Neuron (in vitro differentiated cells): ENCODE data around the gene SSPN.

Experiments
- H2AFZ ChIP-seq: one replicate; pipeline ENCODE4 v1.6.1; 2013; ENCODE audit warnings: low read depth, mild to moderate bottlenecking, inconsistent platforms, low read length, moderate library complexity
- H3K27me3 ChIP-seq: one replicate; pipeline ENCODE4 v1.6.1; 2013; ENCODE audit warnings: low read length; ENCODE audit not compliant: insufficient read depth
- H3K36me3 ChIP-seq: one replicate; pipeline ENCODE4 v1.6.1; 2013; ENCODE audit warnings: low read length; ENCODE audit not compliant: insufficient read depth
- H3K4me1 ChIP-seq: one replicate; pipeline ENCODE4 v1.6.1; 2013; ENCODE audit warnings: low read length; ENCODE audit not compliant: insufficient read depth
- H3K4me3 ChIP-seq: 2 replicates; pipeline ENCODE4 v1.5.1; 2013; ENCODE audit warnings: mild to moderate bottlenecking, low read length, moderate library complexity
- H3K9me3 ChIP-seq: one replicate; pipeline ENCODE4 v1.6.1; 2013; ENCODE audit warnings: low read length

SSPN gene

GRCh38 chr12:26195250-26195640 lies at the start of gene SSPN:
TSS of gene SSPN (plus strand) at chr12:26195573. CDS start at chr12:26195673, 100 bp downstream.
- peak within 1 kb of the TSS; percentile 54 for H3K4me3 ChIP-seq
- H3K4me1 ChIP-seq, result peaks cover 13% of the 10 kb centered on the region
- H3K36me3 ChIP-seq, result no peaks in the 10 kb centered on the region
- H3K27me3 ChIP-seq, result no peaks in the 10 kb centered on the region
- no peaks in the 10 kb centered on the region for H3K9me3 ChIP-seq
- peak within 1 kb of the TSS; percentile 91 for H2AFZ ChIP-seq

- H3K4me3 ChIP-seq, result no peak overlapping the region
These were observed 47.1 kb upstream of the SSPN start for GRCh38 chr12:26148291-26148690.

GRCh38 chr12:26149968-26150500 lies 45.3 kb upstream of the SSPN start:
- Histone ChIP-seq H3K4me3 (no peak overlapping the region), H3K27me3 (no peaks in the 10 kb centered on the region), H3K4me1 (peaks cover 10% of the 10 kb centered on the region), H3K36me3 (no peaks in the 10 kb centered on the region), H3K9me3 (no peaks in the 10 kb centered on the region), H2AFZ (no peak overlapping the region)

More at GRCh38 chr12:26148291-26148690, 47.1 kb upstream of the SSPN start:
- Histone ChIP-seq H3K27me3 (no peaks in the 10 kb centered on the region), H2AFZ (no peak overlapping the region), H3K36me3 (no peaks in the 10 kb centered on the region), H3K9me3 (no peaks in the 10 kb centered on the region), H3K4me1 (peaks cover 3% of the 10 kb centered on the region)

GRCh38 chr12:26150736-26151450 lies 44.5 kb upstream of the SSPN start:
- Histone ChIP-seq H3K36me3 (no peaks in the 10 kb centered on the region), H3K4me1 (peaks cover 10% of the 10 kb centered on the region), H3K9me3 (no peaks in the 10 kb centered on the region), H3K27me3 (no peaks in the 10 kb centered on the region), H3K4me3 (no peak overlapping the region), H2AFZ (no peak overlapping the region)

GRCh38 chr12:26152507-26153102 lies 42.8 kb upstream of the SSPN start:
- H3K4me3 ChIP-seq, result no peak overlapping the region
- peaks cover 14% of the 10 kb centered on the region for H3K4me1 ChIP-seq
- H3K36me3 ChIP-seq, result no peaks in the 10 kb centered on the region
- H3K27me3 ChIP-seq, result no peaks in the 10 kb centered on the region
- H3K9me3 ChIP-seq, result no peaks in the 10 kb centered on the region
- no peak overlapping the region for H2AFZ ChIP-seq

GRCh38 chr12:26153421-26154154 lies 41.8 kb upstream of the SSPN start:
- Histone ChIP-seq H2AFZ (no peak overlapping the region), H3K27me3 (no peaks in the 10 kb centered on the region), H3K9me3 (no peaks in the 10 kb centered on the region), H3K36me3 (no peaks in the 10 kb centered on the region), H3K4me1 (peaks cover 12% of the 10 kb centered on the region), H3K4me3 (no peak overlapping the region)

- Histone ChIP-seq H3K9me3 (no peaks in the 10 kb centered on the region), H3K27me3 (no peaks in the 10 kb centered on the region), H2AFZ (no peak overlapping the region), H3K4me3 (no peak overlapping the region), H3K4me1 (peaks cover 12% of the 10 kb centered on the region), H3K36me3 (no peaks in the 10 kb centered on the region)
These were observed 39.0 kb upstream of the SSPN start for GRCh38 chr12:26156201-26156871.

GRCh38 chr12:26157001-26157400 lies 38.4 kb upstream of the SSPN start:
- Histone ChIP-seq H3K4me1 (peaks cover 12% of the 10 kb centered on the region), H2AFZ (no peak overlapping the region), H3K4me3 (no peak overlapping the region)

GRCh38 chr12:26158078-26158764 lies 37.2 kb upstream of the SSPN start:
- no peaks in the 10 kb centered on the region for H3K27me3 ChIP-seq
- H3K4me3 ChIP-seq, result no peak overlapping the region
- H2AFZ ChIP-seq, result no peak overlapping the region
- H3K9me3 ChIP-seq, result no peaks in the 10 kb centered on the region
- peaks cover 12% of the 10 kb centered on the region for H3K4me1 ChIP-seq
- no peaks in the 10 kb centered on the region for H3K36me3 ChIP-seq

More at GRCh38 chr12:26157001-26157400, 38.4 kb upstream of the SSPN start:
- Histone ChIP-seq H3K9me3 (no peaks in the 10 kb centered on the region), H3K27me3 (no peaks in the 10 kb centered on the region), H3K36me3 (no peaks in the 10 kb centered on the region)

- Histone ChIP-seq H3K4me3 (no peak overlapping the region), H3K36me3 (no peaks in the 10 kb centered on the region), H3K27me3 (no peaks in the 10 kb centered on the region), H3K9me3 (no peaks in the 10 kb centered on the region), H3K4me1 (no peaks in the 10 kb centered on the region), H2AFZ (no peak overlapping the region)
These were observed 33.2 kb upstream of the SSPN start for GRCh38 chr12:26162174-26162573.

GRCh38 chr12:26162905-26163304 lies 32.5 kb upstream of the SSPN start:
- H3K36me3 ChIP-seq, result no peaks in the 10 kb centered on the region
- no peak overlapping the region for H3K4me3 ChIP-seq
- no peaks in the 10 kb centered on the region for H3K9me3 ChIP-seq
- no peak overlapping the region for H2AFZ ChIP-seq
- H3K27me3 ChIP-seq, result no peaks in the 10 kb centered on the region
- no peaks in the 10 kb centered on the region for H3K4me1 ChIP-seq

GRCh38 chr12:26164118-26164517 lies 31.3 kb upstream of the SSPN start:
- Histone ChIP-seq H3K4me3 (no peak overlapping the region), H3K36me3 (no peaks in the 10 kb centered on the region), H3K9me3 (no peaks in the 10 kb centered on the region), H2AFZ (no peak overlapping the region), H3K27me3 (no peaks in the 10 kb centered on the region), H3K4me1 (no peaks in the 10 kb centered on the region)
